ENCODE data around the gene ISL1.

ISL1 gene

DNA sequence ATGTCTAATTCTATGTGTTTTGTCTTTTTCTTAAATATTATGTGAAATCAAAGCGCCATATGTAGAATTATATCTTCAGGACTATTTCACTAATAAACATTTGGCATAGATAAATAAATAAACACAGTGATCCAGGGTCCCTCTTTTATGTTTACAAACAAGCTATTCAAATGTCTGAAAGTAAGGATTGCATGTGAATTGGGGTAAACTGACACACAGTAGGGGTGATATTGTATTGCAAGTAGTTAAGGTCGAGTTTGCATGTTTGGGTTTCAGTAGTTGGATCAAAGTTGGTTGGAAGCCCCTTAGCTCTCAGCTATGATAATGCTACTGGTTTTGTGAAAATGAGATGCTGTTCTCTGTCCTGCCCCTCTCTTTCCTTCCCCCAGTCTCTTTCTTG, 11.4 kb downstream of the ISL1 start:
- no peak for TF ChIP-seq CTCF (IDR thresholded peaks at IDR 0.05; ENCODE audit: unreplicated experiment in 3 of 3)
- Mint-ChIP-seq H3K36me3 (ENCODE audit: low read depth) (no peaks in the 10 kb centered on the region), H3K9me3 (no peaks in the 10 kb centered on the region), H3K27me3 (ENCODE audit: low read depth) (peaks cover 100% of the 10 kb centered on the region), H3K4me3 (no peak overlapping the region), H3K27ac (no peak overlapping the region), H3K4me1 (no peaks in the 10 kb centered on the region)

DNA sequence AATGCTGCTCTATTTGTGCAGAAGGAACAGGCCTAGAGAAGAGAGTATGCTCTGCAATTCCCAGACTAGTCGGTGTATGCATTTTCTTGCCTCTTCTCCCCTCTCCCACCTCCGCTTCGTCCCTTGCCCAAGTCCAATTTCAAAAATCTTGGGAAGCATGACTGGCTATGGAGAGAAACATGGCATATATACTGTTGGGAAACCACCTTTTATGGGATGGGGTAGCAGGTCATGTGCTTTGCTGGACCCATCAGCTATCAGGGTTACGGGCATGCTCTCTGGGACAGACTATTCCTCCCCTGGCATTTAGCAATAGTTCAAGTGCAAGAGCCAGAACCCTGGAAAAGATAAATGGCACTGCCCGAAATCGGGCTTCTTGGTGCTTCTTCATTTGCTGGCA, 12.0 kb downstream of the ISL1 start:
- no peaks in the 10 kb centered on the region for H3K36me3 Mint-ChIP-seq (ENCODE audit: low read depth)
- TF ChIP-seq CTCF (IDR thresholded peaks at IDR 0.05; ENCODE audit: unreplicated experiment in 3 of 3): no peak
- H3K4me1 Mint-ChIP-seq: no peaks in the 10 kb centered on the region
- H3K27me3 Mint-ChIP-seq (ENCODE audit: low read depth): peaks cover 100% of the 10 kb centered on the region
- H3K27ac Mint-ChIP-seq: no peak overlapping the region
- H3K9me3 Mint-ChIP-seq: no peaks in the 10 kb centered on the region
- H3K4me3 Mint-ChIP-seq: no peak overlapping the region

GRCh38 chr5:51395666-51396356, 12.6 kb downstream of the ISL1 start:
- Mint-ChIP-seq H3K27me3 (ENCODE audit: low read depth) (peaks cover 98% of the 10 kb centered on the region), H3K9me3 (no peaks in the 10 kb centered on the region), H3K27ac (no peak overlapping the region), H3K4me1 (no peaks in the 10 kb centered on the region), H3K36me3 (ENCODE audit: low read depth) (no peaks in the 10 kb centered on the region), H3K4me3 (no peak overlapping the region)
- TF ChIP-seq CTCF (IDR thresholded peaks at IDR 0.05; ENCODE audit: unreplicated experiment in 3 of 3): no peak

DNA sequence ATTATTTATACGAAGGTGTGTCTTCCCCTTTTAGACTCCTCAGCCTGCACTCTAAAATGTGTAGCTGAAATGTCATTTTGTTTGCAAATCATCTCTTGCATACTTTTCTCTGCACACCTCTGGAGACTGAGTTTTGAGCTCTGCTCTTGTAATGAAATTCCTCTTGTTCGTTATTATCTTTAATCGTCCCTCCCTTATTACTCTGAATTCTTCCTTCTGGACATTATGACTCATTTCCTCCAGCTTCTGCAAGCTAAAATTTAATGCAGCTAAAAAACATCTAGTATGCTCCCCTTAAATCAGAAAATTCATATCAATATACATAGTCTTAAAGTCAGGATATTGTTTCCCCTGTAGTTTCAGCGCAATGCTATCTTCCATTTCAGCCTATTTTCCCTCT, 13.5 kb downstream of the ISL1 start:
- Mint-ChIP-seq H3K4me3 (no peak overlapping the region), H3K4me1 (no peaks in the 10 kb centered on the region), H3K9me3 (no peaks in the 10 kb centered on the region), H3K27ac (no peak overlapping the region), H3K36me3 (ENCODE audit: low read depth) (no peaks in the 10 kb centered on the region), H3K27me3 (ENCODE audit: low read depth) (peaks cover 98% of the 10 kb centered on the region)
- TF ChIP-seq CTCF (IDR thresholded peaks at IDR 0.05; ENCODE audit: unreplicated experiment in 3 of 3): no peak

GRCh38 chr5:51397996-51398395, 14.7 kb downstream of the ISL1 start:
- Mint-ChIP-seq H3K4me1 (no peaks in the 10 kb centered on the region), H3K27ac (no peak overlapping the region), H3K9me3 (no peaks in the 10 kb centered on the region), H3K27me3 (ENCODE audit: low read depth) (peaks cover 96% of the 10 kb centered on the region), H3K36me3 (ENCODE audit: low read depth) (no peaks in the 10 kb centered on the region), H3K4me3 (no peak overlapping the region)
- TF ChIP-seq CTCF (IDR thresholded peaks at IDR 0.05; ENCODE audit: unreplicated experiment in 3 of 3): no peak
